ENCODE data around the gene SLC15A1.

The SLC15A1 gene

GRCh38 chr13:98749501-98749900 lies 3.0 kb downstream of the SLC15A1 start:
- no peak for DNase-seq

GRCh38 chr13:98746968-98747367 lies 5.5 kb downstream of the SLC15A1 start:
- no peak for DNase-seq

GRCh38 chr13:98743377-98743776 lies 9.1 kb downstream of the SLC15A1 start:
- no peak for DNase-seq

GRCh38 chr13:98742961-98743360 lies 9.5 kb downstream of the SLC15A1 start:
- no peak for DNase-seq

GRCh38 chr13:98741741-98742435 lies 10.6 kb downstream of the SLC15A1 start:
- peak; percentile 28 for DNase-seq

GRCh38 chr13:98740131-98740530 lies 12.3 kb downstream of the SLC15A1 start:
- DNase-seq, result no peak

- no peak for DNase-seq
Observed at GRCh38 chr13:98738993-98739392, 13.5 kb downstream of the SLC15A1 start.

GRCh38 chr13:98738213-98738612 lies 14.3 kb downstream of the SLC15A1 start:
- DNase-seq, result no peak

GRCh38 chr13:98731925-98732324 lies 20.5 kb downstream of the SLC15A1 start:
- DNase-seq, result no peak

GRCh38 chr13:98731038-98731437 lies 21.4 kb downstream of the SLC15A1 start:
- DNase-seq, result no peak

GRCh38 chr13:98730441-98730840 lies 22.0 kb downstream of the SLC15A1 start:
- DNase-seq, result no peak

- no peak for DNase-seq
Observed at GRCh38 chr13:98729658-98730057, 22.8 kb downstream of the SLC15A1 start.

GRCh38 chr13:98722958-98723357 lies 29.5 kb downstream of the SLC15A1 start:
- DNase-seq, result no peak

GRCh38 chr13:98721825-98722510 lies 30.5 kb downstream of the SLC15A1 start:
- DNase-seq, result no peak

- no peak for DNase-seq
Observed at GRCh38 chr13:98719527-98720250, 32.8 kb downstream of the SLC15A1 start.

- DNase-seq, result no peak
Observed at GRCh38 chr13:98717891-98718290, 34.6 kb downstream of the SLC15A1 start.

GRCh38 chr13:98717256-98717655 lies 35.2 kb downstream of the SLC15A1 start:
- DNase-seq, result no peak

GRCh38 chr13:98710521-98710920 lies 42.0 kb downstream of the SLC15A1 start:
- no peak for DNase-seq

GRCh38 chr13:98707281-98707999 lies 45.0 kb downstream of the SLC15A1 start:
- no peak for DNase-seq

GRCh38 chr13:98706446-98707110 lies 45.9 kb downstream of the SLC15A1 start:
- DNase-seq, result no peak

GRCh38 chr13:98697791-98698190 lies 54.7 kb downstream of the SLC15A1 start:
- DNase-seq, result no peak

GRCh38 chr13:98693756-98694155 lies 58.7 kb downstream of the SLC15A1 start:
- DNase-seq, result no peak

GRCh38 chr13:98691360-98691759 lies 61.1 kb downstream of the SLC15A1 start:
- peak; percentile 73 for DNase-seq

Data from NCI-H345 (cell line).